PC-9 (cell line): ENCODE data around the gene TMEM207. TPM values are rescaled to one million over a fixed set of nuclear protein-coding genes. Genes with fewer than 3 reads are reported as not detected.
A peak's percentile ranks its signal among the peaks of the same experiment; 100 is the strongest.

Source experiments
- BruUV-seq: library from RNA; stranded (reverse); fragments of 400-500 nt; replicated peaks from 2 replicates; lab custom pipeline; 2021; lab: Mats Ljungman, UMichigan
- CTCF ChIA-PET: fragments of 300-600 bp; sonication (Branson Sonifier 250); formaldehyde crosslinking; loops from one replicate; lab custom pipeline; 2022; ENCODE audit warnings: antibody characterized with exemption; lab: Charles Lee
- POLR2A ChIA-PET: fragments of 300-600 bp; sonication (Branson Sonifier 250); formaldehyde crosslinking; loops from one replicate; lab custom pipeline; 2022; ENCODE audit warnings: antibody characterized with exemption; ENCODE audit not compliant: unreplicated experiment; lab: Charles Lee
- DNase-seq, 2 experiments: peaks; one replicate each; pipeline versions ENCODE4 v3.0.0 to v3.0.0-alpha.2; 2015 to 2022; ENCODE audit warnings: mixed read lengths in 1 of 2
- H2AFZ ChIP-seq: fragments of 200-600 bp; sonication (generic); 2 replicates; pipeline ENCODE4 v1.8.1; 2017; ENCODE audit warnings: antibody characterized with exemption
- H3F3A ChIP-seq: fragments of 200-600 bp; sonication (generic); 2 replicates; pipeline ENCODE4 v1.8.1; 2017; ENCODE audit warnings: antibody characterized with exemption, mild to moderate bottlenecking, low read depth; ENCODE audit not compliant: insufficient read depth
- H3K27ac ChIP-seq: fragments of 200-600 bp; sonication (generic); 2 replicates; pipeline ENCODE4 v1.6.1; 2016; ENCODE audit warnings: mixed run types
- H3K27me3 ChIP-seq: fragments of 200-600 bp; sonication (generic); 2 replicates; pipeline ENCODE4 v1.6.1; 2016; ENCODE audit warnings: low read depth, mixed run types; ENCODE audit not compliant: insufficient read depth
- H3K36me3 ChIP-seq: fragments of 200-600 bp; sonication (generic); 2 replicates; pipeline ENCODE4 v1.6.1; 2016; ENCODE audit warnings: low read depth, mixed run types
- H3K4me1 ChIP-seq: fragments of 200-600 bp; sonication (generic); replicated peaks from 2 replicates; pipeline ENCODE4 v1.6.1; 2016; ENCODE audit warnings: mixed run types; ENCODE audit not compliant: insufficient read depth
- H3K4me2 ChIP-seq: fragments of 200-600 bp; sonication (generic); 2 replicates; pipeline ENCODE4 v1.6.1; 2017; ENCODE audit warnings: mixed run types
- H3K4me3 ChIP-seq: fragments of 200-600 bp; sonication (generic); 2 replicates; pipeline ENCODE4 v1.6.1; 2016; ENCODE audit warnings: mixed run types
- H3K79me2 ChIP-seq: fragments of 200-600 bp; sonication (generic); 2 replicates; pipeline ENCODE4 v1.6.1; 2017; ENCODE audit warnings: low read depth, mixed run types
- H3K9me2 ChIP-seq: fragments of 200-600 bp; sonication (generic); 2 replicates; pipeline ENCODE4 v1.8.1; 2017; ENCODE audit warnings: mild to moderate bottlenecking; ENCODE audit not compliant: insufficient read depth
- H3K9me3 ChIP-seq: fragments of 200-600 bp; sonication (generic); 2 replicates; pipeline ENCODE4 v1.8.1; 2016; ENCODE audit warnings: low read depth; ENCODE audit not compliant: insufficient read depth
- H4K20me1 ChIP-seq: fragments of 200-600 bp; sonication (generic); 2 replicates; pipeline ENCODE4 v1.8.1; 2017; ENCODE audit not compliant: insufficient read depth
- EZH2 ChIP-seq: fragments of 200-600 bp; sonication (generic); IDR thresholded peaks from 2 replicates; pipeline ENCODE4 v1.8.0; 2017; ENCODE audit warnings: antibody characterized with exemption, low read depth
- intact Hi-C: fragments of 100-400 bp; cut with micrococcal nuclease; formaldehyde crosslinking; loops from one replicate; pipeline ENCODE4 v1.10.0; 2022; ENCODE audit not compliant: unreplicated experiment
- total RNA-seq: library from RNA; stranded (reverse); gene quantifications from 2 replicates; pipeline ENCODE4 v1.2.3, GENCODE V29; 2021
- TF ChIP-seq, protein P1 (sequence below): fragments of 200-600 bp; sonication (generic); conservative IDR thresholded peaks from 2 replicates; pipeline ENCODE4 v1.6.1; 2017; ENCODE audit warnings: mixed run types, antibody characterized with exemption, mild to moderate bottlenecking, moderate library complexity

TMEM207 gene
- total RNA-seq, 1 experiment from 2014 or later = not detected

DNA sequence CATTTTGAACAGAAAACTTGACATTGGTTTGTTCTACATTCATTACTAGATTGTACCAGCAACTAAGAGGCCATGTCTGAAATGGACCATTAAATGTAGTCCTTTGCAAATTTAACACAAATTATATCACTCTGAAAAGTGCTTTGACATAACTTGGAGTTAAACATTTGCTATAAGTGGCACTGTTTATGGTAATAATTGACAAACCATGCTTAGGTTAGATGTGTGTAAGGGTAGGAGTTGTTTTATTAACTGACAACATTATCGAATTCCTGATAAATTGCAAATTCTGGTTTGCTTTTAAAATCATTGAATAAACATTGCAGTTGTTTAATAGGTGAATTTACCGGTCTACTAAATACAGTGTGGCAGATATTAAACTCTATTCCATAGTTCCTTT, 6.1 kb upstream of the TMEM207 start:
- Histone ChIP-seq H3K9me3 (no peaks in the 10 kb centered on the region), H3K27ac (no peak overlapping the region), H3K4me1 (no peaks in the 10 kb centered on the region), H3K79me2 (no peaks in the 10 kb centered on the region), H2AFZ (0 out of 2 replicates have a peak overlapping the region, but pooled peaks have one; percentile 25), H3K9me2 (0 out of 2 replicates have a peak, but pooled peaks cover 3% of the 10 kb centered on the region), H3K36me3 (no peaks in the 10 kb centered on the region), H3F3A (no peaks in the 10 kb centered on the region), H3K4me3 (no peak overlapping the region), H4K20me1 (no peaks in the 10 kb centered on the region), H3K27me3 (no peaks in the 10 kb centered on the region), H3K4me2 (no peak overlapping the region)
- ChIA-PET POLR2A (no interaction called here), CTCF (no interaction called here)
- intact Hi-C loops = no loop called here
- no peak for TF ChIP-seq EZH2
- TF ChIP-seq, protein P1, sequence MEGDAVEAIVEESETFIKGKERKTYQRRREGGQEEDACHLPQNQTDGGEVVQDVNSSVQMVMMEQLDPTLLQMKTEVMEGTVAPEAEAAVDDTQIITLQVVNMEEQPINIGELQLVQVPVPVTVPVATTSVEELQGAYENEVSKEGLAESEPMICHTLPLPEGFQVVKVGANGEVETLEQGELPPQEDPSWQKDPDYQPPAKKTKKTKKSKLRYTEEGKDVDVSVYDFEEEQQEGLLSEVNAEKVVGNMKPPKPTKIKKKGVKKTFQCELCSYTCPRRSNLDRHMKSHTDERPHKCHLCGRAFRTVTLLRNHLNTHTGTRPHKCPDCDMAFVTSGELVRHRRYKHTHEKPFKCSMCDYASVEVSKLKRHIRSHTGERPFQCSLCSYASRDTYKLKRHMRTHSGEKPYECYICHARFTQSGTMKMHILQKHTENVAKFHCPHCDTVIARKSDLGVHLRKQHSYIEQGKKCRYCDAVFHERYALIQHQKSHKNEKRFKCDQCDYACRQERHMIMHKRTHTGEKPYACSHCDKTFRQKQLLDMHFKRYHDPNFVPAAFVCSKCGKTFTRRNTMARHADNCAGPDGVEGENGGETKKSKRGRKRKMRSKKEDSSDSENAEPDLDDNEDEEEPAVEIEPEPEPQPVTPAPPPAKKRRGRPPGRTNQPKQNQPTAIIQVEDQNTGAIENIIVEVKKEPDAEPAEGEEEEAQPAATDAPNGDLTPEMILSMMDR = no peak
- BruUV-seq = no TSS peak
- no peak for DNase-seq

DNA sequence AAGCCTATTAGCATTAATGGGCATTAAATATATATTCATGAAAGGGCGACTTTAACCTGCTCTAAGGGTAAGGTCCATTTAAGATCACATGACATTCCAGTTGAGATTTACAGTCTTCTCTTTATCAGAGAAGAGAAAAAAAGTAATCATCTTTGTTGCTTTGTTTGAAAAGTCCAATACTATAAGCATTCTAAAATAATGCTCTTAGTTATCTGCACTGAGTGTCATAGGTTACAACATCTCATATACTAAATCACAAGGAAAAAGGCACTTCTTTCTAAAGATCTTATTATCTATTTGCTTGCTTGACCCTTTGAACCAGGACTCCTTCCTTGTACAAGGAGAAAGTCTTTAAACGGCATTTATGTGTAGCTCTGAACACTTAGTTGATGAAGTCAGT, 1.4 kb downstream of the TMEM207 start:
- TF ChIP-seq EZH2 = no peak
- TF ChIP-seq, protein P1 = no peak
- Histone ChIP-seq H3K79me2 (no peaks in the 10 kb centered on the region), H2AFZ (no peak overlapping the region), H3K4me3 (no peak overlapping the region), H3K9me2 (0 out of 2 replicates have a peak, but pooled peaks cover 3% of the 10 kb centered on the region), H3K27ac (no peak overlapping the region), H3K4me2 (no peak overlapping the region), H3K27me3 (no peaks in the 10 kb centered on the region), H3K9me3 (0 out of 2 replicates have a peak, but pooled peaks cover 6% of the 10 kb centered on the region), H3F3A (no peaks in the 10 kb centered on the region), H3K36me3 (no peaks in the 10 kb centered on the region), H3K4me1 (peaks cover 17% of the 10 kb centered on the region), H4K20me1 (no peaks in the 10 kb centered on the region)
- ChIA-PET POLR2A (no interaction called here), CTCF (no interaction called here)
- BruUV-seq = no TSS peak
- DNase-seq = no peak
- intact Hi-C loops = loop anchor here (10.0 kb wide), 1 partner anchor 607 kb away; no protein-coding TSS in a partner anchor

DNA sequence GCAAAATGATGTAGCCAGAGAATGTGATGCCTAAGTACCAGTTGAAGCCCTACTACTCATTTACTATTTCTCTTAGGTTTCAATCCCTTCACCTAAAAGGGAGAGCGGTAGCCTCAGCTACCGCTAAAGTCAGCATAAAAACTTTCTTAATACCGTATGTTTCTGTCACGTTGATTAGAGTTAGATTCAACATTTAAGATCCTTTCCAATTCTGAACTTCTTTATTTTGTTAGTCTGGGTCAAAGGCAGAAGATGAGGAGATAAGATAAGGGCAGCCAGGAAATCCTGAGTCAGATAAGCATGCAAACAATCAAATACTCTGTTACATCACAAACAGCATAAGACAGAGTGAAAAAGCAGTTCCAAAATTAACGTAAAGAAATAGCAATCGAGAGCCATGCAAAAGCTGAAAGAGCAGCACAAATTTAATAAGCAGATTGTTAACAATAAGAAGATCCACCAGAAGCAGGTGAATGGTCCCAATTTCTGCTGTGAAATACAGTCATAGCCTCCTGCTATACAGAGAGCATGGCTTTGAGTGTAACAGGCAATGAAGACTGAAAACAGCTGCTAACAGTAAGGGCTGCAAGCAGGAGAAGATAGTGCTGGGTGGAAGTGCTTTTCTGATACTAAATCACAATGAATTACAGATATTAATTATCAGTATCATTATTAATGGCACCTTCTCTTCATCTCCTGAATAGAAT, 3.0 kb downstream of the TMEM207 start:
- no peak for TF ChIP-seq EZH2
- TF ChIP-seq, protein P1 = no peak
- Histone ChIP-seq H3K27me3 (no peaks in the 10 kb centered on the region), H3K27ac (no peak overlapping the region), H3K4me3 (no peak overlapping the region), H3K9me2 (no peaks in the 10 kb centered on the region), H3K9me3 (0 out of 2 replicates have a peak, but pooled peaks cover 6% of the 10 kb centered on the region), H3K4me2 (peak overlapping the region; percentile 23; the same call in 1 of the 2 replicates), H3K79me2 (no peaks in the 10 kb centered on the region), H3F3A (no peaks in the 10 kb centered on the region), H3K36me3 (no peaks in the 10 kb centered on the region), H3K4me1 (peaks cover 17% of the 10 kb centered on the region), H4K20me1 (no peaks in the 10 kb centered on the region), H2AFZ (peak overlapping the region; percentile 32)
- ChIA-PET POLR2A (interaction anchor here (0.7 kb wide), 1 partner anchor 132 kb away, joined by 5 read pairs; no protein-coding TSS in a partner anchor), CTCF (no interaction called here)
- intact Hi-C loops = loop anchor here (1.0 to 10.0 kb wide), 2 partner anchors 62 to 608 kb away; no protein-coding TSS in a partner anchor
- DNase-seq = peak in 1 of 2 experiments; percentile 52
- BruUV-seq = no TSS peak
